Esophagus muscularis mucosa (tissue), 3 donors: ENCODE measurements around the gene ACSS1.

Experiments used
- CTCF ChIP-seq, 3 experiments: fragments of 200-600 bp in 2 of 3; fragments of 450-650 bp in 1 of 3; sonication (generic) in 2 of 3; IDR thresholded peaks; one replicate each; pipeline ENCODE4 v1.5.1; 2017 to 2019; ENCODE audit warnings: antibody characterized with exemption in 3 of 3, mild to moderate bottlenecking in 2 of 3, moderate library complexity in 1 of 3
- POLR2AphosphoS5 ChIP-seq, 2 donors: sonication (generic); formaldehyde crosslinking; IDR thresholded peaks; one replicate each; pipeline ENCODE4 v1.6.1; 2017; ENCODE audit warnings: antibody characterized with exemption in 2 of 2

GRCh38 chr20:24962510-24962909 is 95.4 kb downstream of the ACSS1 start:
- TF ChIP-seq CTCF (IDR thresholded peaks at IDR 0.05): no peak
- TF ChIP-seq POLR2AphosphoS5 (IDR thresholded peaks at IDR 0.05): no peak
